ENCODE results near the gene NAA15. TPM values are rescaled to one million over a fixed set of nuclear protein-coding genes. Genes with fewer than 3 reads are reported as not detected.
A peak's percentile ranks its signal among the peaks of the same experiment; 100 is the strongest.
"Not testable (repeated sequence)": the region's sequence is repeated elsewhere in the genome, so short reads cannot be mapped to it uniquely, and the experiment has no call there.

NAA15 gene
- polyA plus RNA-seq, 1 donor, result 27.3 TPM

DNA sequence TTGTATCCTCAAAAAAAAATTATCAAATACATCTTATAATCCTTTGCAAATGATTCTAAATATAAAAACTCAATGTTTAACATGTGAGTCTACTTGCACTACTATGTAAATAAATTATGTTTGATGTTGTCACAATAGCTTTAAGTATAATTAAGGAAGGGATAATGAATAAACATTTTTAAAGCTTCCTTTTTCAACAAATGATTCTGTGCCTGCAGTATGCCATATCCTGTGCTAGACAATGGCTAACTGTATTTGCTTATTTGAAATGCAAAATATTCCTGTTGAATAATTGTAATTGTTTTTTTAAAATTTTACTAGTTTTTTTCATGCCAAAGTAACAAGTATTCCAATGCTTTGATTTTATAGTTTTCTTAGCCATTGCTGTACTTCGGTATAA, 60.0 kb downstream of the NAA15 start:
- DNase-seq (ENCODE audit: low read depth), result no peak

DNA sequence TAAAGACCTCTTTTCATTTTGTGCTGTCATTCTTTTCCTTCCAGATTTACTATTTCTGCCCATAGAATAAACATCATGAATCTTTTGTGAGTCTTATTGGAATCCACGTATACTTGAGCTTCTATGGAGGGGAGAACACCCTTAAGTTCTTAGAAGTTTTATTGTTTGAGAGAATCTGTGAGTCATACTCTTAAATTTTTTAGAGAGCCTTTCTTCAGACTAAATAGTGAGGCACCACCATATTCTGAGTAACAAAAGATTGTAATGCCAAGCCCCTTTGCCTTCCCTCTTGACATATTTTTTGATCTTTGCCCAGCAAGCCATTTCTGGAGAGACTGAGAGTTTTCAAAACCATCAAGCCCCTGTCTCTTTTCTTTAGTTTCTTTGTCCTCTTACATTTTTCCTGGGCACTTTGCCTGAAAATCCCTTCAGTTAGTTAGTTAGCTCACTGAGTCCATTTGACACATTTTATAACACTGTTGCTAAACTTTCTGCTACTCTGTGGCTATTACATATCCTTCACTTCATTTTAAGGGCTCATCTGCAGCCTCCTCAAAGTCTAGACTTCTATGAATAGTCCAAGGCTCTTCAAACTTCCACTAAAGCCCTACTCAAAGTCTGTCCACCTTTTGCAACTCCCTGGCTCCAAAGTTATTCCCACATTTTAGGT, 66.3 kb downstream of the NAA15 start:
- no peak for DNase-seq (ENCODE audit: low read depth)

DNA sequence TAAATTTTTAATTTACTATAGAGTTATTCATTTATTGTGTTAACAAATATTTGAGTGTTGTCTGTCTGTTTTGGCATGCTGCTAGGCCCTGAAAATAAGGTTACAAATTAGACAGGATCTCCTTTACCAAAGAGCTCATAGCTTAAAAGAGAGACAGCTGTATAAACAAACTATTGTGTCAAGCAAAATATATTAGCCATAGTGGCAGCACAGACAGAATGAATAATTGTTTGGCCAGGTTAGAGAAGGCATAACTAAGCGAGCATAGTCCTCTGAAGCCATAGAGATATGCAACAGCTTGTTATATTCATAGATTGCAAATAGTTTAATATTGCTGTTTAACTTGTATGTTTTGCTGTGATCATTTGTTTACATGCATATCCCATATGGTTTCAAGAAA, 67.7 kb downstream of the NAA15 start:
- DNase-seq (ENCODE audit: low read depth), result no peak

DNA sequence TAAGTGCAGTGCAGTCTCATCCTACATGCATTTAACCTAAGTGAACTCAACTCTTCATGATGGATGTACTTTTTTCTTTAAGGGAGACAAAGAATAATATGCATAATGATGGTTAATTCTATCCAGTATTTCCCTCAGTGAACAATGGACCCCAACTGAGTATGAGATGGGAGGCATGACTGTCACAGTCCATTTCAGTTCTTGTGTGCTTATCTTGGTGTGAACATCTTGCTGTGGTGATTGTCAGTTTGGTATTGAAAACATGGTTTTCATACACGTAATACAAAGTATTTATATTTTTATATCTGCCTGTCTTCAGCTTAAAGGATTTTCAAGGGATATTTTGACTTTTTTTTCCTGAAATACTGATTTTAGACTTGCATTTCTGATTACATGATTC, 72.9 kb downstream of the NAA15 start:
- no peak for DNase-seq (ENCODE audit: low read depth)

DNA sequence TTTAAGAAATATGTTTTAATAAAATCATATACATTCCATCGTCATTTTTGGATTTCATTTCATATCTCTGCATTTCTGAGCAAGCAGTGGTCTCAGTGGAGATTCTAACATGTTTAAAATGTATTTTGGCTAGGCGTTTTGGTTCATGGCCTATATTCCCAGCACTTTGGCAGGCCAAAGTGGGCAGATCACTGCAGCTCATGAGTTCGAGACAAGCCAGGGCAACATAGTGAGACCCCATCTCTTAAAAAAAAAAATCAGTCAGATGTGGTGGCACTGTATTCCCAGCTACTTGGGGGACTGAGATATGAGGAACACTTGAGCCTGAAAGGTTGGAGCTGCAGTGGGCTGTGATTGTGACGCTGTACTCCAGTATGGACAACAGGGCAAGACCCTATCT, 85.1 kb downstream of the NAA15 start:
- DNase-seq (ENCODE audit: low read depth), result no peak

DNA sequence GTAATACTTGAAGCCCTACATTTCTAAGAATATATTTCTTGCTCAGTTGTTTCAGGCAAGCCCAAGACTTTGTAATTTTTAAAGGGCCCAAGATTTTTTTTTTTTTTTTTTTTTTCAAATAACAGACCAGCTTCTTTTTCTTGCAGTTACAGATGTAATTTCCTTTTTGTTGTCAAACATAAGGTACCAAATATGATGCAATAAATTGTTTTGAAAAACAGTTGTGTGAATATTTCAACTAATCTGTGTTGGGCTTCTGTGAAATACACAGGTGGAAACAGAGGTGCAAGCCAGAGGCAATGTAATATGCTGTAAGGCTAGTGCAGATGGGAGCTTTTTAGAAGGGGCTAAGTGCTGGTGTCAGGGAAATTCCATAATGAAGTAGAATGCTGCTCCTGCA, 87.8 kb downstream of the NAA15 start:
- no peak for DNase-seq (ENCODE audit: low read depth)

DNA sequence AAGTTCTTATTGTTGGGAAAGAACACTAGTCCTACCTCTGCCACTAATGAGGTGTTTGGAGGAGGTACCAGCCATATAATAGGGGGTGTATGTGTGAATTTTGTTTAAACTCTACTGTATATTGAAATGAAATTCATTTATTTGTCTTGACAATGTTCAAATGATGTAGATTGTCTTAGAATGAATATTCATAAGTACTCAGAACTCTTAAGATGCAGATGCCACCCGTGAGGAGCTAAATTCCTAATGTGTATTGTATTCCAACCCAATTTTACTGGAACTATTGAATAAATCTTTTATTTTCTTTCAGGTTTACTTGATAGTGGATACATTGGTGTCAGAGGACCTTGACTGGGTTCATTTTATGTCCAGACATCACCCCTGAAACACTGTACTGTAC, 88.7 kb downstream of the NAA15 start:
- no peak for DNase-seq (ENCODE audit: low read depth)

DNA sequence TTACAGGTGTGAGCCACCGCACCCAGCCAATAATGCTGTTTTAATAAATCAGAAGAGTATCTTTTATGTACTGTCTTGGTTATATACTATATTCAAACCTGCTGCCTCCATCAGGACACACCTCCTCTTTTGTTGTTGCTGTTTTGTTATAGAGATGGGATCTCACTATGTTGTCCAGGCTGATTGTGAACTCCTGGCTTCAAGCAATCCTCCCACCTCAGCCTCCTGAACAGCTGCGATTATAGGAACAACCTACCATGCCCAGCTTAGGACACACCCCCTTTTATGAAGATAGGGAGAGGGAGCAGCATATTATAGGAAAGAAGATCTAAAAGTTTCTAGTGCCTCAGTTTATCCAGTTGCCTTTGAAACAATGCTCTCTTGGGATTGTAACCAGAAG, 90.4 kb downstream of the NAA15 start:
- DNase-seq (ENCODE audit: low read depth), result no peak

DNA sequence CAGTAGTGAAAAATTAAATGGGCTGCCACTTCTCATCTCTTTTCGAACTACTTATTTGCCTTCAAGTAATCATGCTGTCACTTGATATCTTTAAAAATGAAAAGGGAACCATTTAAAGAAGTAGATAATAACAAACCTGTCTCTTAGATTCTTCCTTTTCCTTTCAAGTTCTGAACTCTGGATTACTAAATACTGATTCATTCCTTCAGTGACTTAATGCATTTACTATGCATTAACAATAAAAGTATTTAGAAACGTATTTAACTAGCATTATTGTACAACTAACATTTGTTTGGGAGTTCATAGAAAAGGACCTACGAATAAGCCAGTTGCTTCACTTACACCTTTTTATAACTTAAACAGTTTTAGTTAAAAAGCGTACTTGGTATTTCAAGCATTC, 91.5 kb downstream of the NAA15 start:
- no peak for DNase-seq (ENCODE audit: low read depth)

DNA sequence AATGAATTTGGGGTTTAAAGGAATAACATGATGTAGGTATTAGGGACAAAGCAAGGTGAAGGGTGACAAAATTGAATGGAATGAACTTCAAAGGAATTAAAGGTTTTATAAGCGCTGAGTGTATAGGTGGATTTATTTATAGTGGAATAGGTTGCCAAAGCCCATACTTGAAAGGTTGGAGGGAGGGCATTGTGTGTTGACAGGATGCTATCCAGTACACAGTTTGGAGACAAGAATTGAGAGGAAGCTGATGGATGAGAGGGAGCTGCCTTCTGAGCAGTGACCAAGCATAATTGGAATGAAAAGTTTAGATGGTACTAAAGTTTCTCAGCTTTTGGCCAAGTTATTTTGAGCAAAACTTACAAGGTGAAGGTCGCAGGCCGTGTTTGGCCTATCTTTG, 100.1 kb downstream of the NAA15 start:
- DNase-seq (ENCODE audit: low read depth), result no peak

DNA sequence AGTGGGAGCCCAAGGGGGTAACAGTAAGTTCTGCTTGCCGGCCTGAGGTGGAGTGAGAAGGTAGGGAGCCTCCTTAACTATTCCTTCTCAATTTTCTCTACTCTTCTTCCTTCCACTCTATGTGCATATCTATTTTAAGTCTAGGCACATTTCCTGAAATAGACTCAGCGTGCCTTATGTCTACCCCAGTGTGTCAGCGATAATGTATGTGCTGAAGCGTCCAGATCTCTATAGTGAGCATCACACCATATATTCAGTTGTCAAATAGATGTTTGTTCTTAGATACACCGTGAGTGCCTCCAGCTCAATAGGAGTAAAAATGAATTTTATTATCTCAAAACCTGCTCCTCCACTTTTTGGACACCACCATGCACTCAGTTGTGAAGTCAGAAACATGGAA, 101.1 kb downstream of the NAA15 start:
- no peak for DNase-seq (ENCODE audit: low read depth)

DNA sequence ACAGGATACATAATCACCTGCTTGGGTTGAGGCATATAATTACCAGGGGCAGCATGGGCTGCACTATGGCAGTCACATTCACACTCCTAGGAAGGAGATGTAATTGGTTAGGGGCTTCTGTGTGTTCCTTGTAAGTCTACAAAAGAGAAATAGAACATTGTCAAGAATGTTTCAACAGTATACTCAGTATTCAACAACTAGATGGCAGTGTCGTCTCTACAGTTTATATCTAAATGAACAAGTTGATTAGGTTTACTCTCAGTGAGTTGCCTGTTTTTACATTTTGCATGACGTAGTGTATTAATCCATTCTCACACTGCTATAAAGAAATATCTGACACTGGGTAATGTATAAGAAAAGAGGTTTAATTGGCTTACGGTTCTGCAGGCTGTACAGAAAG, 102.2 kb downstream of the NAA15 start:
- DNase-seq (ENCODE audit: low read depth), result no peak

DNA sequence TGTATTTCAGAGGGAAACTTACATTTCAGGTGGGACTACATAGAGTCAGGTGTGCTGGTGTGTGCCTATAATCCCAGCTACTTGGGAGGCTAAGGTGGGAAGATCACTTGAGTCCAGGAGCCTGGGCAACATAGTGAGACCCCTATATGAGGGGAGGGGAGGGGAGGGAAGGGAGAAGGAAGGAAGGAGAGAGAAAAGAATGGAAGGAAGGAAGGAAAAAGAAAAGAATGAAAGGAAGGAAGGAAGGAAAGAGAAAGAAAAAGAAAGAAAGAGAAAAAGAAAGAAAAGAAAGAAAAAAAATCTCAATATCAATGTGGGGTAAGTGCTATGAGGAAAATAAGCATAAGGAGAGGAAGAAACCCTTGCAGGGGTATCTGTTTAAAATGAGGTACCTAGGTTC, 109.0 kb downstream of the NAA15 start:
- DNase-seq (ENCODE audit: low read depth), result no peak

DNA sequence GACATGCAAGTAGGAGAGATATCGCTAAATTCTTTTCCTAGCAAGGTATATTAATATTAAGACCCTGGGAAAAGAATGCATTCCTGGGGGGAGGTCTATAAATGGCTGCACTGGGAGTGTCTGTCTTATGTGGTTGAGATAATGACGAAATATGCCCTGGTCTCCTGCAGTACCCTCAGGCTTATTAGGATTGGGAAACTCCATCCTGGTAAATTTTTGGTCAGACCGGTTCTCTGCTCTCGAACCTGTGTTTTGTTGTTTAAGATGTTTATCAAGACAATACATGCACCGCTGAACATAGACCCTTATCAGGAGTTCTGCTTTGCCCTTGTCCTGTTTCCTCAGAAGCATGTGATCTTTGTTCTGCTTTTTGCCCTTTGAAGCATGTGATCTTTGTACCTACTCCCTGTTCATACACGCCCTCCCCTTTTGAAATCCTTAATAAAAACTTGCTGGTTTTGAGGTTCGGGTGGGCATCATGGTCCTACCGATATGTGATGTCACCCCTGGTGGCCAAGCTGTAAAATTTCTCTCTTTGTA, 113.4 kb downstream of the NAA15 start:
- DNase-seq (ENCODE audit: low read depth), result not testable (repeated sequence)

DNA sequence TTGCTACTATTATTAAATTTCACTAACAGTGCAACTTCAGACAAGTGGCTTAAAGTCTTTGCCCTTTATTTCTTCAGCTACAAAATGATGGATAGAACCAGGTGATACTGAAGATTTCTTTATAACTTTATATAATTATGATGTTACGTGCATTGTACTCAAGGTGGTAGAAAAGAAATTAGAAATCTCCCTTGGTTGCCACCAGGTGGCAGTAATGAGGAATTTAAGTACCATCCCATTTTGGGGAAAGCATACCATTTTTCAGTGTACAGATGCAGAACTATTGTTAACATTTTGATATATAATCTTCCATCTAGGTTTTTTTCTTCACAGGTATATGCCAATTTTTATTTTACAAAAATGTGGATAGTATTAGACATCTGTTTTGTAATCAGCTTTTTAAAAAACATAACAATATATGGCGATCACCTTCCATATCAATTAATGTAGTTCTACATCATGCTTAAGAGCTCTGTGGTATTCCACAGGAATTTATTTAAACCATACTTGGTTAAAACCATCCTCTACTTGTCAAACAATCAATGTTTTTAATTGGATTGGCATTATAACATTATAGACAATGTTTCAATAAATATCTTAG, 114.9 kb downstream of the NAA15 start:
- peak; percentile 8 for DNase-seq (ENCODE audit: low read depth)

DNA sequence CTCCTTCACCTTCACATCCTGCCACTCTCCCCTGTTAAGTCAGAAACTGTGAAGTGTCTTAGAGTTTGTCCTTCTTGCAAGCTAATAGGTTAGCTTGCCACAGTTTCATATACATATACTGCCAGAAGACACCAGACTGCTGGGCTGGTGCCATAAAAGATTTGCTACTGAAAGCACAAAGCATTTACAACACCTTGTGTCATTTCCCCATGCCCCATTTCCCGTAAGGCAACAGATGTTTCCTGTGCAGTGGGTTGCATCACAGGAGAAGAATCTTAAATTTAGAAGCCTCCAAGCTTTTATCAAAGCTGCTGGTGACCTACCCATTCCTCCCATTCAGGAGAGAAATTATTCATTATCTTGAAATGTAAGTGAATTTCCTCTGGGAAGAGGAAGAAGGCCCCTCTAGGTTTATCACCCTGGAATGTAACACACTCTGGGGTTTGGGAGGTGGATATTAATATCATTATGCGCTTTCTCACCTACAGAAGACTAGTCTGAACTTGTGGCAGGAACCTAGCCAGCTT, 118.1 kb downstream of the NAA15 start:
- DNase-seq (ENCODE audit: low read depth), result peak; percentile 32

DNA sequence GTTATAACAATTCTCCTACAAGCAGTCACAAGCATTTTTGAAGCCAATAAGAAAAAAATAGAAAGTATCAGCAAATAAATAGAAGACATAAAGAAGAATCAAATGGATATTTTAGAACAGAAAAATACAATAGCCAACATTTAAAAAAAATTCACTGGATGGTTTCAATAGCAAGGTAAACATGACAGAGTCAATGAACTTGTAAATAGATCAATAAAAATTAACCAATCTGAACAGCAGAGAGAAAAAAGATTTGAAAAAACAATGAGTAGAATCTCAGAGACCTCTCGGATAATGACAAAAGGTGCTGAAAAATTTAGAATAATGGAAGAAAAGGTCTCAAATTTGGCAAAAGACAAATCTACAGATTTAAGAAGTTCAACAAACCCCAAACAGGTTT, 119.3 kb downstream of the NAA15 start:
- DNase-seq (ENCODE audit: low read depth), result no peak

DNA sequence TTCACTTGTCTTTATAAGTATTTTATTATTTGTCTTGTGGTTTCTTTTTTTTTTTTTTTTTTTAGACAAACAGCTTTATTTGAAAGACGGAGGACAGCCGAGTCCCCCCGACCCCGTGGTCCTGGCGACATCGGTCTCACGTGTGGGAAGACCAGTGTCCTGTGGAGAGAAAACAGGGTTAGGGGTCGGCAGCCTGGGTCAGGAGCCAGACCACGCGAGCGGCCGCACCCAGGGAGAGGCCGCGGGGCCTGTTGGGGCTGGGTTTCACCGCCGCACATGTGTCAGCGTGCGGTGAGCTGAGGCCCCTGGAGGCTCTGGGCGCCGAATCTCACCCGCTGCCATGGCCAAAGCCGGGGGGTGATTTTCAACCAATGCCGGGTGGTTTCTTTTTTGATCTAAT, 134.8 kb downstream of the NAA15 start:
- no peak for DNase-seq (ENCODE audit: low read depth)

DNA sequence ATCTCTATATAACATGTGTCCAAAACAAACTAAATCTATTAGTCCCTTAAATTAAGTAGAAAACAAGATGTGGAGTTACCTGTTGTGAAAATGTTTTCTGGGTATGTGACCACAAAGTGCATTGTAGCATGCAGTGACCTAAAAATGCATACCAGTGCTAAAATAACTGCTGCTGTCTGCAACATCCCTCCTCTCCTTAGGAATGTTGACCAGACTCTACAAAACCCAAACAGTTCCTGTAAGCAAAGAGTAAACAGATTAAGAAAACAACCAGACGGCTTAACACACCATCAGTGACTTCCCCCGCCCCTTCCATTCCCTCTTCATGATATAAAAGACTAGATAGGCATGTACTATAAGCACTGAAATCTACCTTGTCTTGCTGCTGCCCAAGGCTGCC, 136.8 kb downstream of the NAA15 start:
- no peak for DNase-seq (ENCODE audit: low read depth)

DNA sequence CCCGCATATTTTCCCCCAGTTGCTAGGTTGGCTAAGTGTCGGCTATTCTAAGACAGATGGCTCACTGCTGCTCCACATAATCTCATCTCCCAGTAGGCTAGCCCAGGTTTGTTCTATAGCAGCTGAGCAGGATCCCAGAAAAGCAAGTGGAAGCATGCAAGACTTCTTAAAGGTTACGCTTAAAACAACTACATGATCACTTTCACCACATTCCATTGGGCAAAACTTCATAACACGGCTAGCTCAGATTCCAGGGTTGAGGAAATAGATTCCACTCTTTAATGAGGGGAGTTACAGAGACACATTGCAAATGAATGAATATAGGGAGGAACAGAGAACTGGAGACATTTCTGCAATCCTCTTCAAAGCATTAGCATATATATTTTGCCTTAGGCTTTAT, 139.7 kb downstream of the NAA15 start:
- DNase-seq (ENCODE audit: low read depth), result no peak

DNA sequence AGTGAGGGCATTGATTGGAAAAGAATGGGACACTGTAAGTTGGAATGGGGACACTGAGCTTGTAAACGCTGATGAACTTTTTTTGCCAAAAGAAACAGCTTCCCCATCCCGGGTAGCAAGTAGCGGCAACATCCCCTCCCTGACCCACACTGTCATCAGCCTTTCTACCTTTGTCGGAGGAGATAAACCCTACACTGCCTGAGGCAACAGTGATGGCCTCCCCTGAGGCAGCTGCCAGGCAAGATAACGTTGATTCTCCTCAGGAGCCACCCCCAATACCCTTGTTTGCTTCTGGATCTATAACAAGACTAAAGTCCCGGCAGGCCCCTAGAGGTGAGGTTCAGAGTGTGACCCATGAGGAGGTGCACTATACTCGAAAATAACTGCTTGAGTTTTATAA, 142.4 kb downstream of the NAA15 start:
- no peak for DNase-seq (ENCODE audit: low read depth)

DNA sequence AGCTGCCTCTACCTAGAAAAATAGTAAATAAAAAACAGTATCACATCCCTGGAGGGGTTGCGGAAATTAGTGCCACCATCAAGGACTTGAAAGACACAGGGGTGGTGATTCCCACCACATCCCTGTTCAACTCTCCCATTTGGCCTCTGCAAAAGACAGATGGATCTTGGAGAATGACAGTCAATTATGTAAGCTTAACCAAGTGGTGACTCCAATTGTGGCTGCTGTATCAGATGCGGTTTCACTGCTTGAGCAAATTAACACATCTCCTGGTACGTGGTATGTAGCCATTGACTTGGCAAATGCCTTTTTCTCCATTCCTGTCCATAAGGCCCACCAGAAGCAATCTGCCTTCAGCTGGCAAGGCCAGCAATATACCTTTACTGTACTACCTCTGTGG, 143.6 kb downstream of the NAA15 start:
- DNase-seq (ENCODE audit: low read depth), result not testable (repeated sequence)

DNA sequence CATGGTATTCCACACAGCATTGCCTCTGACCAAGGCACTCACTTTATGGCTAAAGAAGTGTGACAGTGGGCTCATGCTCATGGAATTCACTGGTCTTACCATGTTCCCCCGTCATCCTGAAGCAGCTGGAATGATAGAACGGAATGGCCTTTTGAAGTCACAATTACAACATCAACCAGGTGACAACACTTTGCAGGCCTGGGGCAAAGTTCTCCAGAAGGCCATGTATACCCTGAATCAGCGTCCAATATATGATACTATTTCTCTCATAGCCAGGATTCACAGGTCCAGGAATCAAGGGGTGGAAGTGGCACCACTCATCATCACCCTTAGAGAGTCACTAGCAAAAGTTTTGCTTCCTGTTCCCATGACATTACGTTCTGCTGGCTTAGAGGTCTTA, 145.8 kb downstream of the NAA15 start:
- DNase-seq (ENCODE audit: low read depth), result not testable (repeated sequence)

DNA sequence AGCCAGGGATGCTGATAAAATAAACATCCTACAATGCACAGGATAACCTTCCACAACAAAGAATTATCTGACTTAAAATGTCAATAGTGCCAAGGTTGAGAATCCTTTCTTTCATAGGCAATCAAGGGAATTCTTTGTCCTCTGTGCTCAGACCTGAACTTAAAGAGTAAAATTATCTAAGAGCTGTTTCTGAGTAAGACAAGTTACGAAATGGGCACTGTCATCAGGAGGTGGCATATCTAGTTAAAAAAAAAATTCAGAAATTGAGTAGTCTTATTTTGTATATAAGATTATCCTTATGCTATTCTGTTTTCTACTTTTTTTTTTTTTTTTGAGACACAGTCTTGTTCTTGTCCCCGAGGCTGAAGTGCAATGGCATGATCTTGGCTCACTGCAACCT, 149.3 kb downstream of the NAA15 start:
- no peak for DNase-seq (ENCODE audit: low read depth)
